HK-2 (cell line): ENCODE measurements around the gene RAX2.
"Not testable (repeated sequence)": the region's sequence is repeated elsewhere in the genome, so short reads cannot be mapped to it uniquely, and the experiment has no call there.

Source experiments
- DNase-seq: peaks from one replicate; pipeline ENCODE4 v3.0.0-alpha.2; 2018; ENCODE audit not compliant: unreplicated experiment

The RAX2 gene

GRCh38 chr19:3760871-3761361 is 11.1 kb downstream of the RAX2 start:
- no peak for DNase-seq

DNA sequence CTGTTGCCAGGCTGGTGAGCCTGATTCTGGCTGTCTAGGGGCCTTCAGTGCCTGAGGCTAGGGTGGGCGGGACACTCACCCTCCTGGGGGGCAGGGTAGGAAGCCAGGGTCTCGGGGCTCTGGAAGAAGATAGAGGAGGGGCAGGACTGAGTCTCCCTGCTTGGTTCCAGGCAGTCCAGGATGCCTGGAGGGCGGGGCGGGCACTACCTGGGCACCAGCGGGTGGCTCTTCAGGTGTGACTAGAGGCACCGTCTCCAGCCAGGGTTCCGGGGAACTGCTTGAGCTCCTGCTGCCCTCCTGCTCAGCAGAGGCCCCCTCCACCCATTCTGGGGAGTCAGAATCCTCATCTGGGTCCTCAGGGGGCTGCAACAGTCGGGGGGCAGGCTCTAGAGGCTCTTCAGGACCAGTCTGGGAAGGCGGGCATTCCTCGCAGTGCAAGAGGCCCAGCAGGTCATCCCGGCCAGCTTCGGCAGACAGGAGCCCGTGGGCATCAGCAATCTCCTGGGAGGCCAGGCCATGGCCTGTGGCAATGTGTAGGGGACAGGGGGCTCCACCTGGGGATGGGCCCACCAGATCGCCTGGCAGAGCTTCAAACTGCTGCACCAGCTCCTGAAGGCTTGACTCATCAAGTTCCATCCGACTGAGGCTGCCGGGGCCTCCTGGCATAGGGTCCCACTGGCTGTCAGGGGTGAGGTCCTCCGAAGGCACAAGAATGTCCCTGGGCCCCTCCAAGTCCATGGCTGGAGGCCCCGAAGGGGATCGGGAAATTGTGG is 12.4 kb downstream of the RAX2 start:
- no peak for DNase-seq

GRCh38 chr19:3758297-3758696 is 13.7 kb downstream of the RAX2 start:
- DNase-seq: not testable (repeated sequence)

GRCh38 chr19:3757705-3758104 is 14.3 kb downstream of the RAX2 start:
- not testable (repeated sequence) for DNase-seq

DNA sequence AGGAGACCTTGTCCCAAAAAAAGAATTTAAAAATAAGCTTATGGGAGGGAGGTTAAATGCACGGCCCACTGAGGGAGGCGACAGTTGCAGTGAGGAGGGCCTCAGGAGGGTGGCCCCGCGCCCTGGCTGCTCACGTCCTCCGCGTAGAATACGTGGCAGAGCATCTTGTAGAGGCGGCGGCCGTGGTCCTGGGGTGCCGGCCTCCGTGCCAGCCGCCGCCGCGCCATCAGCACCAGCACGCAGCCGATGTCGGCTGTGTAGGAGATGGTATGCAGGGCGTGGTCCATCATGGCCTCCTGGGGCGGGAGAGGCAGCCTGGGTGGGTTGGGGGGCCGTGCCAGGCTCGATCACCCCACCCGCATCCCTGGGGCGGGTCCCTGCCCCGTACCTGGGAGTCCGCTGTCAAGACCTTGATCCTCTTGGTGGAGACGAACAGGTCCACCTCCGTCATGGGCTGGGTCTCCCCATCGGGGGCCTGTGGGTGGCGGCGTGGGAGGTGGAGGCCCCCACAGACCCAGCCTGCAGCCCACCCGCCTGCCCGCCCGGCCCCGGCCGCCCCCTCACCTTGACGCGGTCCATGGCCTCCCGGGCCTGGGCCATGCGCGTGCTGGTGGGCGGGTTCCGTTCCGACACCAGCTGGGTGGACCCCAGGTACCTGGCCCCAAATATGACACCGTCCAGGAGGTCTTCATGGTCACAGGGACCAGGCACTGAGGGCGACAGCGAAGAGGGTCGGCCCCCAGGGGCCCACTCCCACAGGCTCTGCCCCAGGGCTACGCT is 18.2 kb downstream of the RAX2 start:
- DNase-seq: no peak

DNA sequence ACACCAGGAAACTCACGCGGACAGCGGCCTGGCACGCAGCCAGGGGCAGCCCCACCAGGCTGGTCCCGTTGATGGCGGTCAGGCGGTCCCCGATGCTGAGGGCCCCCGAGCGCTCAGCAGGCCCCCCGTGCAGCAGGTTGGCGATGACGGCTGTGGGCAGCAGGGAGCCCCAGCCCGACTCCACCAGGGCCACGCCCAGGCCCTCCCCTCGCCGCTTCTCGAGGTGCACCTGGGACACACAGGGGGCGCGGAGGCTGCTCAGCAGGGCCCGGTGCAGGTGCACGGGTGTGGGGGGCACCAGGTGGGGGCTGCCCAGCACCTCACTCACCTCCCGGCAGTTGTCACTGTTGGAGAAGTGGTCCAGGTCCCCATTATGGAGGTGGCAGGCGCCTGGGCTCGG is 19.5 kb downstream of the RAX2 start:
- no peak for DNase-seq

DNA sequence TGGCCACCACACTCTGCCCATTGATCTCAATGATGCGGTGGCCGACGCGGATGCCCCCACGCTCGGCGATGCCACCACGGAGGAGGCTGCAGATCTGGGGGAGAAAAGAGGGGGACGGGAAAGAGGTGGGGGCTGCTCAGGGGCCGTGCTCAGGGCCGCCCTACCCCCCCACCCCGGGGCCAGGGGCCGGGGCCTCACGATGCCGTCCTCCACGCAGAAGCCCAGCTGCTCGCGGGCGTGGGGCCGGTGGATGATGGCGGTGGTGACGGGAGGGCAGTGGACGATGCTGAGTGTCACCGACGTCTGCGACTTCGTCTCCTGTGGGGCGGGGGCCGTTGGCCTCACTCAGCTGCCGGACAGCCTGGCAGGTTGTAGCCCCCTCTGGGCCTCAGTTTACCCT is 20.8 kb downstream of the RAX2 start:
- no peak for DNase-seq

DNA sequence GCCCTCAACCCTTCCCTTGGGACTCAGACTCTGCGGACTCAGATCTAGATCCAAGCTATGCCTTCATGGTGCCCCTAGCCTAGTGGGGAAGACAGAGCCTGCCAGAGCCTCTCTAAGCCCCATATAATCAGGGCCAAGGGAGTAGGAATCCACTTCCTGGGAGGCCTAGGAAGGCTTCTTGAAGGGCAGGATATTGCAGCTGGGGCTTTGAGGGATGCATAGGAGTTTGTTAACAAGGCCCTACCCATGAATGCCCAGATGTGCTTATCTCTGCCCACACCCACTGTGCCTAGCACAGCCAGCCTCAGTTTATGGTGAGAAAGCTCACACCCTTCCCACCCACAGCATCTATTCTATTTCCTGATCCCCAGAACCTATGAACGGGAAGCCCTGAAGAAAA is 21.8 kb downstream of the RAX2 start:
- DNase-seq: no peak

DNA sequence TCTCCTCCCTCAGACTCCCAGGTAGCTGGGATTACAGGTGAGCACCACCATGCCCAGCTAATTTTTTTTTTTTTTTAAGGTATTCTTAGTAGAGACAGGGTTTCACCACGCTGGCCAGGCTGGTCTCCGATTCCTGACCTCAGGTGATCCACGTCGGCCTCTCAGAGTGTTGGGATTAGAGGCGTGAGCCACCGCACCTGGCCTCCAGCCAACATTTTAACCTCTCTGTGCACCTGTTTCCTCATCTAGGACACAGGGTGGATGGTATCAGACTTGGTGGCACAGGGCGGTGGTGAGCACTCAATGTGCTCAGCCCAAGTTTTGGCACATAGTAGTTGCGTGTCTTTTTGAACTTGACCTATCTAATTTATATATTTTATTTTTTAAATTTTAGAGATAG is 23.1 kb downstream of the RAX2 start:
- DNase-seq: no peak

GRCh38 chr19:3746371-3747056 is 25.5 kb downstream of the RAX2 start:
- no peak for DNase-seq

DNA sequence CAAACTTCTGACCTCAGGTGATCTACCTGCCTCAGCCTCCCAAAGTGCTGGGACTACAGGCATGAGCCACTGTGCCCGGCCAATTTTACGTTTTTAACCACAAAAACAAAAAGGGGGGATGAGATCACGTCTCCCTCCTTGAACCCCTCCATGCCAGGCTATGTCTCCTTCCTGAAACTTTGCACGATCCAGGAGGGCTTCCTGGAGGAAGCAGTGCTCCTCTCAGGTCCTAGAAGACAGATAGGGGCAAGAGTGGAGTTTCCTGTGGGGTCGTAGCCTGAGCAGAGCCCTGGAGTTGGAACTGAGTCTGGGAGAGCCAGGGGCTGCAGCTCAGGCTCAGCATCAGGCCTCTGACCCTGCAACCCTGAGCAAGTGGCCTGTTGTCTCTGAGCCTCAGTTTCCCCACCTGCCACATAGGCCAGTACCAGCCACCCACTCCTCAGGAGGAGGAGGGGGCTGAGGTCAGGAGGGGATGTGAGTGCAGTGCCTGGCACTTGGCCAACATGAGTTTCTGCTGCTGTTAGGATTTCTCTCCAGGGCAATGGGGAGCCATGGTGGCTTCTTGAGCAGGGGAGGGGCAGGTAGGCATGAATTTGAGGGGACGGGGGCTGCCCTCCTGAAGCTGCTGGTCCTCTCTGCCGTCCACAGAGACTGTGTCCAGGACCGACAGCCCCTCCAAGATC is 26.5 kb downstream of the RAX2 start:
- no peak for DNase-seq

DNA sequence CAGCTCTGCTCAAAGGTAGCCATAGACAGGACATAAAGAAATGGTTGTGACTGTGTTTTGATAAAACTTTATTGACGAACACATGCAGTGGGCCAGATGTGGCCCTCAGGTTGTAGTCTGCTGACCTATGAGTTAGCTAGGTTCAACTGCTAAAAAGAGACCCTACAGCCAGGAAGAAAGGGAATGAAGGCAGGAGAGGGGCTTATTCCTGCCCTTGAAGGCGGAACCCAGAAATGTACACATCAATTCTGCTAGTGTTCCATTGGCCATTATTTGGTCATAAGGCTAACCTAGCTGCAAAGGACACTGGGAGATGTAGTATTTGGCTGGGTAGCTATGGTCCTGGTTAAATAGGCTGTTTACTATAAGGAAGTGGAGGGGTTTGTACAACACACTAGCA is 28.5 kb downstream of the RAX2 start:
- DNase-seq: no peak

DNA sequence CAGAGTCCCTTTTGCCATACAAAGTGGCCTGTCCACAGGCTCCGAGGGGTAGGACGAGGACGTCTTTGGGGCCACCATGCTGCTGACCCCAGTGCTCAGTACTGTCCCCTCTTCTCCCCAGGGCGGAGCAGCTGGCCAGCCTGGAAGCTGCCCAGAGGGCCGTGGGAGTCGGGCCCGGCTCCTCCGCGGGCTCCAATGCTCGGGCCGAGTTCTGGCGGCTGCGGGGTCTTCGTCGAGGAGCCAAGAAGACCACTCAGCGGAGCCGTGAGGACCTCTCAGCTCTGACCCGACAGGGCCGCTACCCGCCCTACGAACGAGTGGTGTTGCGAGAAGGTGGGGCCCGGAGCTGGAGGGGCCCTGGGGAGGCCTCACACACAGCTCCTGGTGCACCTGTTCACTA is 31.6 kb downstream of the RAX2 start:
- DNase-seq: no peak

- DNase-seq: no peak
These were observed 33.4 kb downstream of the RAX2 start for GRCh38 chr19:3738477-3739220.

DNA sequence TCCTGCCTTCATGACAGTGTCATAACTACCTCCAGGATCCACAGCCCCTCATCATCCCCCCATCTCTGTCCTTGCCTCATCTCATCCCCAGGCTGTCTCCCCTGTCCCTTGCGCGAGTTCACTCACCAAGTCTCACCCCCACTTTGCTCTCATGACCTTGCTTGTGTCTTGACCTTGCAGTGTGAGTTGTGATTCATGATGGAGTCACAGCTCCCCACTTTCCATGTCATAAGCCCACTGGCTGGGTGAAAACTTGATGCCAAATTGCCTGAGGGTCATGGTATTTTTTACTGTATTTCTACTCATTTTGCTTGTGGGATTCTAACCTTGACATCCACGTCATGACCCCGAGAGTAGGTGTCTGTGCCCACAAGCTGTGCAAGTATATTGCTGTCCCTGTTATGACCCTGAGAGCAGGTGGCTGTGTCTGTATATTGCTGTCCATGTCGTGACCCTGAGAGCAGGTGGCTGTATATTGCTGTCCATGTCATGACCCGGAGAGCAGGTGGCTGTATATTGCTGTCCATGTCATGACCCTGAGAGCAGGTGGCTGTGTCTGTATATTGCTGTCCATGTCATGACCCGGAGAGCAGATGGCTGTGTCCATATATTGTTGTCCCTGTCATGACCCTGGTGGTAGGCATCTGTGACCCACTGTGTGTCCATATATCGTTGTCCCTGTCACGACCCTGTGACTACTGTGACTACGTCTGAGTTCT is 34.4 kb downstream of the RAX2 start:
- no peak for DNase-seq

- DNase-seq: no peak
These were observed 35.8 kb downstream of the RAX2 start for GRCh38 chr19:3736106-3736724.

GRCh38 chr19:3734310-3734600 is 37.8 kb downstream of the RAX2 start:
- DNase-seq: no peak

GRCh38 chr19:3733549-3734309 is 38.3 kb downstream of the RAX2 start:
- no peak for DNase-seq

DNA sequence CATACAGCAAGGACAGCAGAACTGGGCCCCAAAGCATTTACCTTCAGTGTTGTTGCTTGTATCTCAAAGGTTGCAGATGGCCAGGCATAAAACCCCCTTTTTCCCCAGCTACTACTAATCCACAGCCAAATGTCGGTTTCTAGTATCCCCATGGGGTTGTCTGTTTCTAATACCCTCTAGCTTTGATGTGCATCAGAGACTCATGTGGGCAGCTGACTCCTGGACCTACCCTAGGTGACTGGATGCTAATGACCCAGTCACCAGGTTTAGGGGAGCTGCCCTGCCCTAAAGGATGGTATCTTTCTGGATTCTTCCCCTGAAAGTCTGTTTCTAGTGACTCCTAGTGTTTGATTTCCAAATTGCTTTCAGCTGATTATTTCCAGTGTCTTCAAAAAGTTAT is 39.9 kb downstream of the RAX2 start:
- no peak for DNase-seq
